LNCAP (cell line): ENCODE measurements around the gene COL18A1.

Experiments
- CTCF ChIP-seq: fragments of 450-650 bp; IDR thresholded peaks from 2 replicates; pipeline ENCODE4 v1.5.1; 2017; ENCODE audit warnings: mild to moderate bottlenecking

The COL18A1 gene

GRCh38 chr21:45404730-45405270, at the start of gene COL18A1:
COL18A1 (plus strand) TSS chr21:45405165; CDS start chr21:45405231, 66 bp downstream.
- no peak for TF ChIP-seq CTCF

- no peak for TF ChIP-seq CTCF
Observed at GRCh38 chr21:45355573-45355972, 49.4 kb upstream of the COL18A1 start.

GRCh38 chr21:45356251-45356650, 48.7 kb upstream of the COL18A1 start:
- no peak for TF ChIP-seq CTCF

GRCh38 chr21:45356653-45357435, 48.1 kb upstream of the COL18A1 start:
- TF ChIP-seq CTCF: no peak

- TF ChIP-seq CTCF: no peak
Observed at GRCh38 chr21:45357436-45358260, 47.3 kb upstream of the COL18A1 start.

- no peak for TF ChIP-seq CTCF
Observed at GRCh38 chr21:45358261-45358670, 46.7 kb upstream of the COL18A1 start.

- no peak for TF ChIP-seq CTCF
Observed at GRCh38 chr21:45358711-45359310, 46.2 kb upstream of the COL18A1 start.
